ENCODE results near the gene ARHGAP9. TPM values are rescaled to one million over a fixed set of nuclear protein-coding genes. Genes with fewer than 3 reads are reported as not detected.
A peak's percentile ranks its signal among the peaks of the same experiment; 100 is the strongest.
"Not testable (repeated sequence)": the region's sequence is repeated elsewhere in the genome, so short reads cannot be mapped to it uniquely, and the experiment has no call there.

The ARHGAP9 gene
- total RNA-seq, 4 donors from 2014 or later, result 3.2 to 6.3 (median 4.6) TPM

DNA sequence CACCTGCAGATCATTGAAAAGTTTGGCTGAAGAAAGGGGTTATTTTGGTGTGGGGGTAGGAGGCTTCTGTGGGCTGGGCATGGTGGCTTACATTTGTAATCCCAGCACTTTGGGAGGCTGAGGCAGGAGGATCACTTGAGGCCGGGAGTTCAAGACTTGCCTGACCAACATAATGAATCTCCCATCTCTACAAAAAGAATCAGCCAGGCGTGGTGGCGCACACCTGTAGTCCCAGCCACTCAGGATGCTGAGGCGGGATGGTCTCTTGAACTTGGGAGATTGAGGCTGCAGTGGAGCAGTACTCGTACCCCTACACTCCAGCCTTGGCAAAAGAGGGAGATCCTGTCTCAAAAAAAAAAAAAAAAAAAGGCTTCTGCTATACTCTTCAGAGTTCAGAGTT, 33.6 kb upstream of the ARHGAP9 start:
- Histone ChIP-seq H3K4me3 (replicated peaks in 1 of 3) (no peak overlapping the region), H3K4me1 (peaks cover 7 to 15% of the 10 kb centered on the region in 2 donors), H3K27ac (no peak overlapping the region), H3K9me3 (no peaks in the 10 kb centered on the region), H3K27me3 (no peaks in the 10 kb centered on the region), H3K36me3 (peaks cover 51 to 54% of the 10 kb centered on the region in 2 donors)
- no peak for DNase-seq
- TF ChIP-seq POLR2A (IDR thresholded peaks at IDR 0.05) (no peak), CTCF (IDR thresholded peaks at IDR 0.05) (no peak)
- intact Hi-C loops (cut with DNase I), result no loop called here
- WGBS, 2 donors, result 93 to 95% methylated on average over 5 of the region's 5 CpGs

GRCh38 chr12:57512665-57513064, 33.0 kb upstream of the ARHGAP9 start:
- Histone ChIP-seq H3K27ac (no peak overlapping the region), H3K4me1 (peaks cover 1 to 9% of the 10 kb centered on the region in 2 donors), H3K36me3 (peaks cover 51 to 54% of the 10 kb centered on the region in 2 donors), H3K4me3 (replicated peaks in 1 of 3) (no peak overlapping the region), H3K27me3 (no peaks in the 10 kb centered on the region), H3K9me3 (no peaks in the 10 kb centered on the region)
- WGBS, 2 donors, result 93 to 95% methylated on average over 6 of the region's 6 CpGs
- no peak for DNase-seq
- intact Hi-C loops (cut with DNase I), result no loop called here
- TF ChIP-seq CTCF (IDR thresholded peaks at IDR 0.05) (no peak), POLR2A (IDR thresholded peaks at IDR 0.05) (no peak)

DNA sequence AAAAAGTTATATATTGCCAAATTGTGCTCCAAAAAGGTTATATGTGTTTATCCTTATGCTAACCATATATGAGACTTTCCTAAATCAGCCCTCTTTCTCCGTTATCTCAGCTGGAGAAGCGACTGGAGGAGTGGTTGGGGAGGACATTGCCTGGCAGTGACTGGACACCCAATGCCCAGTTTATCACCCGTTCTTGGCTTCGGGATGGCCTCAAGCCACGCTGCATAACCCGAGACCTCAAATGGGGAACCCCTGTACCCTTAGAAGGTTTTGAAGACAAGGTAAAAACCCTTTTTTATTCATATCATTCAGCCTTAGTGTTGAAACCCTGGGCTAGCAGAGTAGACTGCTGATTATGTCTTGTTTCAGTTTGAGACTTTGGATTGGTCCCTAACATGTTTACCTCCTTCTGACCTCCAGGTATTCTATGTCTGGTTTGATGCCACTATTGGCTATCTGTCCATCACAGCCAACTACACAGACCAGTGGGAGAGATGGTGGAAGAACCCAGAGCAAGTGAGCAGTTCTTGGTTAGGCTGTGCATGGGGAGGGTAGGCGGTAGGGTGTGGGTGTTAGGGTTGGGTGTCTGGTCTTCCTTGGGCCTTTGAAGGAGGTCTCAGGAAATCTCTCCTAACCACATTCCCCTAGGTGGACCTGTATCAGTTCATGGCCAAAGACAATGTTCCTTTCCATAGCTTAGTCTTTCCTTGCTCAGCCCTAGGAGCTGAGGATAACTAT, 32.1 kb upstream of the ARHGAP9 start:
- TF ChIP-seq POLR2A (IDR thresholded peaks at IDR 0.05) (no peak), CTCF (IDR thresholded peaks at IDR 0.05) (no peak)
- intact Hi-C loops (cut with DNase I), result no loop called here
- Histone ChIP-seq H3K9me3 (no peaks in the 10 kb centered on the region), H3K27me3 (no peaks in the 10 kb centered on the region), H3K4me3 (replicated peaks in 1 of 3) (no peak overlapping the region), H3K4me1 (no peaks in the 10 kb centered on the region), H3K36me3 (peaks cover 45 to 47% of the 10 kb centered on the region in 2 donors), H3K27ac (no peak overlapping the region)
- no peak for DNase-seq
- whole genome bisulfite sequencing, 2 donors, result 98 to 99% methylated on average over 7 of the region's 7 CpGs

DNA sequence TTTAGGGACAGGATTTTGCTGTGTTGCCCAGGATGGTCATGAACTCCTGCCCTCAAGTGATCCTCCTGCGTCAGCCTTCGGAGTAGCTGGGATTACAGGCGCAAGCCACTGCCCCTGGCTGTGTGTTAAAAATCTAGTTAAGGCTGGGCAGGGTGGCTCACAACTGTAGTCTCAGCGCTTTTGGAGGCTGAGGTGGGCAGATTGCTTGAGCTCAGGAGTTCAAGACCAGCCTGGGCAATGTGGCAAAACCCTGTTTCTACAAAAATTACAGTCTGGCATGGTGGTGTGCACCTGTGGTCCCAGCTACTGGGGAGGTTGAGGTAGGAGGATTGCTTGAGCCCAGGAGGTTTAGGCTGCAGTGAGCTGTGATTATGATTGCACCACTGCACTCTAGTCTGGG, 31.5 kb upstream of the ARHGAP9 start:
- 98 to 100% methylated on average over 3 to 4 of the region's 4 CpGs for WGBS, 2 donors
- Histone ChIP-seq H3K4me3 (replicated peaks in 1 of 3) (no peak overlapping the region), H3K27ac (no peak overlapping the region), H3K36me3 (peaks cover 39 to 44% of the 10 kb centered on the region in 2 donors), H3K27me3 (no peaks in the 10 kb centered on the region), H3K4me1 (peaks cover 3% of the 10 kb centered on the region in 2 donors), H3K9me3 (no peaks in the 10 kb centered on the region)
- intact Hi-C loops (cut with DNase I), result no loop called here
- TF ChIP-seq POLR2A (IDR thresholded peaks at IDR 0.05) (no peak), CTCF (IDR thresholded peaks at IDR 0.05) (no peak)
- DNase-seq, result no peak

DNA sequence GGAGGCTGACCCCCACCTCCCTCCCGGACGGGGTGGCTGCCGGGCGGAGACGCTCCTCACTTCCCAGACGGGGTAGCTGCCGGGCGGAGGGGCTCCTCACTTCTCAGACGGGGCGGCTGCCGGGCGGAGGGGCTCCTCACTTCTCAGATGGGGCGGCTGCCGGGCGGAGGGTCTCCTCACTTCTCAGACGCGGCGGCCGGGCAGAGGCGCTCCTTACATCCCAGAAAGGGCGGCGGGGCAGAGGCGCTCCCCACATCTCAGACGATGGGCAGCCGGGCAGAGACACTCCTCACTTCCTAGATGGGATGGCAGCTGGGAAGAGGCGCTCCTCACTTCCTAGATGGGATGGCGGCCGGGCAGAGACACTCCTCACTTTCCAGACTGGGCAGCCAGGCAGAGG, 28.1 kb upstream of the ARHGAP9 start:
- WGBS, 2 donors, result 97 to 98% methylated on average over 7 to 20 of the region's 28 CpGs

GRCh38 chr12:57506541-57506940, 26.9 kb upstream of the ARHGAP9 start:
- H3K4me1 ChIP-seq; H3K27me3 ChIP-seq; H3K9me3 ChIP-seq; intact Hi-C loops (cut with DNase I); H3K4me3 ChIP-seq (replicated peaks in 1 of 3): not testable (repeated sequence)
- Histone ChIP-seq H3K27ac (peak overlapping the region; percentile 49 to 63 (median 57)), H3K36me3 (peaks cover 20 to 48% of the 10 kb centered on the region in 2 donors)
- peak; percentile 45 to 60 for DNase-seq
- WGBS, 2 donors, result 25 to 64% methylated on average over 4 of the region's 4 CpGs

More for the DNA sequence above, 28.1 kb upstream of the ARHGAP9 start:
- H3K27ac ChIP-seq; H3K9me3 ChIP-seq; H3K4me1 ChIP-seq; intact Hi-C loops (cut with DNase I); H3K27me3 ChIP-seq; H3K4me3 ChIP-seq (replicated peaks in 1 of 3); DNase-seq: not testable (repeated sequence)
- H3K36me3 ChIP-seq, result peaks cover 33 to 45% of the 10 kb centered on the region in 2 donors

- H3K9me3 ChIP-seq; H3K4me1 ChIP-seq; H3K27me3 ChIP-seq; DNase-seq; intact Hi-C loops (cut with DNase I); H3K27ac ChIP-seq; H3K4me3 ChIP-seq (replicated peaks in 1 of 3): not testable (repeated sequence)
- H3K36me3 ChIP-seq, result peaks cover 43 to 70% of the 10 kb centered on the region in 2 donors
- 94 to 98% methylated on average over 22 of the region's 22 CpGs for WGBS, 2 donors
Measured at GRCh38 chr12:57502311-57502969, 22.8 kb upstream of the ARHGAP9 start.
